Measurements from ENCODE around the gene PUS10. TPM values are rescaled to one million over a fixed set of nuclear protein-coding genes. Genes with fewer than 3 reads are reported as not detected.

The PUS10 gene
- total RNA-seq, 4 donors from 2014 or later = 3.4 to 9.2 (median 8.1) TPM

- no peak for TF ChIP-seq CTCF (IDR thresholded peaks at IDR 0.05; ENCODE audit: low read depth)
Measured at GRCh38 chr2:61045226-61045625, 27.2 kb upstream of the PUS10 start.

GRCh38 chr2:61044636-61045035, 26.6 kb upstream of the PUS10 start:
- TF ChIP-seq CTCF (IDR thresholded peaks at IDR 0.05; ENCODE audit: low read depth) = no peak

GRCh38 chr2:61042807-61043206, 24.8 kb upstream of the PUS10 start:
- TF ChIP-seq CTCF (IDR thresholded peaks at IDR 0.05; ENCODE audit: low read depth) = no peak

GRCh38 chr2:61029533-61029932, 11.5 kb upstream of the PUS10 start:
- TF ChIP-seq CTCF (IDR thresholded peaks at IDR 0.05; ENCODE audit: low read depth) = no peak

GRCh38 chr2:61023670-61024069, 5.6 kb upstream of the PUS10 start:
- TF ChIP-seq CTCF (IDR thresholded peaks at IDR 0.05; ENCODE audit: low read depth) = no peak

- TF ChIP-seq CTCF (IDR thresholded peaks at IDR 0.05; ENCODE audit: low read depth) = no peak
Measured at GRCh38 chr2:61021228-61021660, 3.2 kb upstream of the PUS10 start.

- no peak for TF ChIP-seq CTCF (IDR thresholded peaks at IDR 0.05; ENCODE audit: low read depth)
Measured at GRCh38 chr2:61018798-61019197, 743 bp upstream of the PUS10 start.
